Mesenteric fat pad (tissue), 1 donor: ENCODE data around the gene RET. TPM values are rescaled to one million over a fixed set of nuclear protein-coding genes. Genes with fewer than 3 reads are reported as not detected.

Experiments
- DNase-seq: peaks from one replicate; pipeline ENCODE4 v3.0.0-alpha.2; 2020; ENCODE audit warnings: low spot score
- long read RNA-seq: library from polyadenylated mRNA; unstranded; transcript quantifications from one replicate; pipeline ENCODE4 v2.0.0, GENCODE V29; 2020
- total RNA-seq: library from RNA; stranded (reverse); fragmentation: NEBNext Ultra II Directional; extraction: Animal tissue kit (Norgen Biotek cat#: 25700); gene quantifications from one replicate; pipeline ENCODE4 v1.2.1, GENCODE V29; 2021
- donor health status: DM: yes; HTN: yes; CAD: no.

RET gene
- 0.64 TPM for total RNA-seq
- long read RNA-seq, result 0 reads

GRCh38 chr10:43076876-43077420 is at the start of gene RET:
TSS of gene RET (plus strand) at chr10:43077069. CDS start at chr10:43077259, 190 bp downstream.
- DNase-seq, result no peak

GRCh38 chr10:43027331-43027955 is 49.4 kb upstream of the RET start:
- DNase-seq, result no peak

- DNase-seq, result no peak
These were observed 48.7 kb upstream of the RET start for GRCh38 chr10:43028143-43028542.

GRCh38 chr10:43029043-43029442 is 47.8 kb upstream of the RET start:
- DNase-seq, result no peak

- DNase-seq, result no peak
These were observed 44.3 kb upstream of the RET start for GRCh38 chr10:43032613-43033012.

GRCh38 chr10:43035800-43036199 is 41.1 kb upstream of the RET start:
- DNase-seq, result no peak

GRCh38 chr10:43036481-43037428 is 40.1 kb upstream of the RET start:
- DNase-seq, result peak; percentile 85

GRCh38 chr10:43037440-43037839 is 39.4 kb upstream of the RET start:
- DNase-seq, result no peak

- peak; percentile 78 for DNase-seq
These were observed 38.7 kb upstream of the RET start for GRCh38 chr10:43037942-43038782.

- peak; percentile 79 for DNase-seq
These were observed 37.9 kb upstream of the RET start for GRCh38 chr10:43038783-43039623.

- peak; percentile 74 for DNase-seq
These were observed 37.0 kb upstream of the RET start for GRCh38 chr10:43039624-43040481.

- DNase-seq, result peak; percentile 62
These were observed 36.2 kb upstream of the RET start for GRCh38 chr10:43040482-43041256.

GRCh38 chr10:43041422-43042342 is 35.2 kb upstream of the RET start:
- peak; percentile 72 for DNase-seq

GRCh38 chr10:43042503-43043341 is 34.1 kb upstream of the RET start:
- peak; percentile 60 for DNase-seq

GRCh38 chr10:43043342-43043772 is 33.5 kb upstream of the RET start:
- peak; percentile 82 for DNase-seq

- peak; percentile 82 for DNase-seq
These were observed 33.0 kb upstream of the RET start for GRCh38 chr10:43043773-43044447.
